ENCODE measurements around the gene HLA-DPB1.

Gene HLA-DPB1

DNA sequence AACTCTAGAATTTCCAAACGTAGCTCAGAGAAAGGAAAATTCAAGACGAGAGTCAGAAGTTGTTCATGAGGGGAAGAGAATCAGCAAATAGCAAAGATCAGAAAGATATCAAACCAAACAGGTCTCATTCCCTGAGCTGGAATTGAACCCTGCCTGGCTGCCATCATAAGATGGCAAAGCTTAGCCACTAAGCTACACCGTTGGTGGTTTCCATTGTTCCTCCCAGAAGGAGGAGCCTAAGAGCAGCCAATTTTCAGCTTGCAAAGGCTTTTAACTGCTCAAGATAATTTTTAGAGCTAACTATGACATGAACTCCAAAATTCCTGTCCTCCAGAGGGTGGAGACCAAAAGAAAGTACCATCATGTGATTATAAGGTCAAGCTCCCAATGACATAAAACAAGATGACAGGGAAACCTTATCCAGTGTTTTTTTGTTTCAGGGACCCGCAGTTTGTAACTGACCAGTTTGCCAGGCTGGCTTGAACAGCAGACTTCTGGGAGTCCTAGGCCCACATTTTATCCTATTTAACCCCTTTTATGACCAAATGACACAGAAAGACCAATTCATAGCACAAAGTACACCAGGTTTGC, 60.6 kb downstream of the HLA-DPB1 start:
- TF ChIP-seq, protein P1, sequence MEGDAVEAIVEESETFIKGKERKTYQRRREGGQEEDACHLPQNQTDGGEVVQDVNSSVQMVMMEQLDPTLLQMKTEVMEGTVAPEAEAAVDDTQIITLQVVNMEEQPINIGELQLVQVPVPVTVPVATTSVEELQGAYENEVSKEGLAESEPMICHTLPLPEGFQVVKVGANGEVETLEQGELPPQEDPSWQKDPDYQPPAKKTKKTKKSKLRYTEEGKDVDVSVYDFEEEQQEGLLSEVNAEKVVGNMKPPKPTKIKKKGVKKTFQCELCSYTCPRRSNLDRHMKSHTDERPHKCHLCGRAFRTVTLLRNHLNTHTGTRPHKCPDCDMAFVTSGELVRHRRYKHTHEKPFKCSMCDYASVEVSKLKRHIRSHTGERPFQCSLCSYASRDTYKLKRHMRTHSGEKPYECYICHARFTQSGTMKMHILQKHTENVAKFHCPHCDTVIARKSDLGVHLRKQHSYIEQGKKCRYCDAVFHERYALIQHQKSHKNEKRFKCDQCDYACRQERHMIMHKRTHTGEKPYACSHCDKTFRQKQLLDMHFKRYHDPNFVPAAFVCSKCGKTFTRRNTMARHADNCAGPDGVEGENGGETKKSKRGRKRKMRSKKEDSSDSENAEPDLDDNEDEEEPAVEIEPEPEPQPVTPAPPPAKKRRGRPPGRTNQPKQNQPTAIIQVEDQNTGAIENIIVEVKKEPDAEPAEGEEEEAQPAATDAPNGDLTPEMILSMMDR (IDR thresholded peaks at IDR 0.05) = no peak
- TF ChIP-seq ZFX (IDR thresholded peaks at IDR 0.05; ENCODE audit: borderline replicate concordance) = no peak
- no peak overlapping the region for H3K27ac ChIP-seq
